Neutrophil (primary cell): Measurements from ENCODE around the gene CRAMP1.

Source experiments
- H3K27ac ChIP-seq: fragments of 200-600 bp; sonication (generic); 2 replicates; pipeline ENCODE4 v1.5.1; 2016; ENCODE audit warnings: mild to moderate bottlenecking, moderate library complexity
- H3K27me3 ChIP-seq: fragments of 200-600 bp; sonication (generic); 2 replicates; pipeline ENCODE4 v1.6.0; 2016; ENCODE audit warnings: mild to moderate bottlenecking
- H3K36me3 ChIP-seq: fragments of 200-600 bp; sonication (generic); 2 replicates; pipeline ENCODE4 v1.5.1; 2017
- H3K4me1 ChIP-seq, 2 experiments: fragments of 200-600 bp in 1 of 2; sonication (generic) in 1 of 2; 1 replicate in 1 of 2; 2 replicates in 1 of 2; pipeline versions ENCODE4 v1.5.1 to v1.6.1; 2013 to 2016; ENCODE audit warnings: low read depth in 1 of 2, low read length in 1 of 2, mild to moderate bottlenecking in 1 of 2, moderate library complexity in 1 of 2; ENCODE audit not compliant: control insufficient read depth in 1 of 2, insufficient read depth in 1 of 2
- H3K4me3 ChIP-seq, 2 experiments: fragments of 200-600 bp in 1 of 2; sonication (generic) in 1 of 2; 1 replicate in 1 of 2; 2 replicates in 1 of 2; pipeline ENCODE4 v1.5.1; 2013 to 2016; ENCODE audit warnings: low read depth in 1 of 2, low read length in 1 of 2, mild to moderate bottlenecking in 1 of 2, moderate library complexity in 1 of 2
- H3K9me3 ChIP-seq: fragments of 200-600 bp; sonication (generic); 2 replicates; pipeline ENCODE4 v1.5.1; 2016
- CTCF ChIP-seq: fragments of 200-600 bp; sonication (generic); IDR thresholded peaks from 2 replicates; pipeline ENCODE4 v1.5.1; 2016; ENCODE audit warnings: antibody characterized with exemption

The CRAMP1 gene

GRCh38 chr16:1640261-1640941 is 28.2 kb downstream of the CRAMP1 start:
- Histone ChIP-seq H3K4me1 (no peaks in the 10 kb centered on the region), H3K27ac (no peak overlapping the region), H3K36me3 (peaks cover 75% of the 10 kb centered on the region), H3K9me3 (no peaks in the 10 kb centered on the region), H3K27me3 (no peaks in the 10 kb centered on the region), H3K4me3 (no peak overlapping the region)
- TF ChIP-seq CTCF, result no peak

DNA sequence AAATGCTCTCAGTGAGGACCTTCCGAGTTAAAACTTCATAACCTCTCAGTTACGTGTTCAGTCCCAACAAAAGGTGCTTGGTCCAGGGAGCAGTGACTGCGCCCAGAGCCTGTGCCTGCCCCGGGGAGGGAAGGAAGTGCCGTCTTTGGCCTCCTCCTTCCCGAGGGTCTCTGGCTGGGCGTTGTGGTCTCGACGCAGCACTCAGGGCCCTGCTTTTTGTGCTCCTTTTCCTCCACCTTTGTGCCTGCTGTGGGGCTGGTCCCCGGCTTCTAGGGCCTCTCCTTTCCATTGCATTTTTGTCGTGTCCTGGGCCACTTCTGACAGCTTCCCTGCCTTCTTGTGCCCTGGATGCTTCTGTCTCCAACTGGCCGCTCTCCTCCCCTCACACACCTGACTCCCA is 29.1 kb downstream of the CRAMP1 start:
- H3K9me3 ChIP-seq, result no peaks in the 10 kb centered on the region
- H3K27me3 ChIP-seq, result no peaks in the 10 kb centered on the region
- H3K4me3 ChIP-seq, result no peak overlapping the region
- H3K27ac ChIP-seq, result no peak overlapping the region
- H3K36me3 ChIP-seq, result peaks cover 77% of the 10 kb centered on the region
- peaks cover 0 to 4% of the 10 kb centered on the region in 2 experiments for H3K4me1 ChIP-seq
- TF ChIP-seq CTCF, result no peak

- H3K4me1 ChIP-seq, result peaks cover 0 to 5% of the 10 kb centered on the region in 2 experiments
- no peak for TF ChIP-seq CTCF
- H3K27me3 ChIP-seq, result no peaks in the 10 kb centered on the region
- no peak overlapping the region for H3K4me3 ChIP-seq
- H3K27ac ChIP-seq, result no peak overlapping the region
- H3K36me3 ChIP-seq, result peaks cover 77% of the 10 kb centered on the region
- H3K9me3 ChIP-seq, result no peaks in the 10 kb centered on the region
These were observed 30.0 kb downstream of the CRAMP1 start for GRCh38 chr16:1642148-1642547.

DNA sequence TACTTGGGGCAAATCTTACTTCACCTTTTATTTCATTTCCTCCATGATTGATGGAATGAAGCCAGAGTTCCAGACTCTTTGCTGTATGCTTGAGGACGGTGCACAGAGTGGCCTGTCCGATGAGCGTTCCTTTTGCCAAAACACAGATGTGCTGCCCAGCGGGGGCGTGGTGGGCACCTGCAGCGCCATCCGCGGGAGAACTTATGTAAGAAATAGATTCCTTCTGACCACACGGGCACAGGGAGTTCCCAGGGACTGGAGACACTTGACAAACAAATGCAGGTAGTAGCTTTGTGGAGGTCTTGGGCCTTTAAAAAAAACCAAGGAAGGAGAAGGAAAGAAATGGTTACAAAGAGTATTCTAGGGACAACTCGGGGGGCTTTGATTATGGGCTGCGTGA is 30.6 kb downstream of the CRAMP1 start:
- Histone ChIP-seq H3K27me3 (no peaks in the 10 kb centered on the region), H3K9me3 (no peaks in the 10 kb centered on the region), H3K4me1 (peaks cover 0 to 5% of the 10 kb centered on the region in 2 experiments), H3K4me3 (no peak overlapping the region), H3K27ac (no peak overlapping the region), H3K36me3 (peaks cover 72% of the 10 kb centered on the region)
- TF ChIP-seq CTCF, result no peak

DNA sequence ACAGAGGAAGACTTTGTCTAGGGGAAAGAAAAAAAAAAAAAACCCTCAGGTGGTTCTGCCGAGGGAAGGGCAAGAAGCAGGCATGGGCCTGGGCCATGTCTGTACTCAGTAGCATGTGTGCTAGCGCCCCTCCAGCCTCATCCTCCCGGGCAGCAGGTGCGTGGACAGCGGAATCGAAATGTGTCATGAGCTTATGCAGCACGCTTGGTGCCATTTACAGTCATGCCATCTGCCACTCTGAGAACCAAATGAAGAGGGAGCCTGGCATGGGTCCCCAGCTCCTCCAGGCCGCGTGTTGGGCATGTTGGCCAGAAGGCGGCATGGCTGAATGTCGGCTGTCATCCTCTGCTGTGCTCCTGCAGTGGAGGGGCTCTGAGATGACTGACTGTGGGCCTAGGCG is 31.4 kb downstream of the CRAMP1 start:
- Histone ChIP-seq H3K36me3 (peaks cover 65% of the 10 kb centered on the region), H3K9me3 (no peaks in the 10 kb centered on the region), H3K27ac (no peak overlapping the region), H3K4me3 (no peak overlapping the region), H3K4me1 (peaks cover 0 to 5% of the 10 kb centered on the region in 2 experiments), H3K27me3 (no peaks in the 10 kb centered on the region)
- no peak for TF ChIP-seq CTCF
